Endothelial cell (in vitro differentiated cells): ENCODE measurements around the gene DOCK10. TPM values are rescaled to one million over a fixed set of nuclear protein-coding genes. Genes with fewer than 3 reads are reported as not detected.

Source experiments
- DNase-seq: peaks from one replicate; pipeline ENCODE4 v3.0.0; 2021; ENCODE audit warnings: low spot score
- H3K27ac Mint-ChIP-seq: one replicate; pipeline ENCODE4 v1.8.0; 2021; ENCODE audit warnings: mixed read lengths, inconsistent platforms; ENCODE audit not compliant: unreplicated experiment
- H3K27me3 Mint-ChIP-seq: one replicate; pipeline ENCODE4 v1.8.0; 2021; ENCODE audit warnings: mild to moderate bottlenecking, moderate library complexity, mixed read lengths, inconsistent platforms; ENCODE audit not compliant: unreplicated experiment
- H3K36me3 Mint-ChIP-seq: one replicate; pipeline ENCODE4 v1.8.0; 2021; ENCODE audit warnings: mild to moderate bottlenecking, low read depth, mixed read lengths, inconsistent platforms; ENCODE audit not compliant: unreplicated experiment
- H3K4me1 Mint-ChIP-seq: one replicate; pipeline ENCODE4 v1.8.0; 2021; ENCODE audit warnings: mild to moderate bottlenecking, mixed read lengths, inconsistent platforms; ENCODE audit not compliant: unreplicated experiment
- H3K4me3 Mint-ChIP-seq: one replicate; pipeline ENCODE4 v1.8.0; 2021; ENCODE audit warnings: mild to moderate bottlenecking, mixed read lengths, inconsistent platforms; ENCODE audit not compliant: unreplicated experiment
- H3K9me3 Mint-ChIP-seq: one replicate; pipeline ENCODE4 v1.8.0; 2021; ENCODE audit warnings: mixed read lengths, inconsistent platforms; ENCODE audit not compliant: unreplicated experiment
- total RNA-seq: library from RNA; stranded (reverse); fragmentation: NEBNext Ultra II Directional; extraction: Animal tissue kit (Norgen Biotek cat#: 25700); gene quantifications from one replicate; pipeline ENCODE4 v1.2.1, GENCODE V29; 2021; ENCODE audit not compliant: unreplicated experiment
- TF ChIP-seq, protein P1 (sequence below): fragments of 200-600 bp; sonication (generic); IDR thresholded peaks from one replicate; pipeline ENCODE4 v1.5.0; 2021; ENCODE audit warnings: antibody characterized with exemption; ENCODE audit not compliant: unreplicated experiment

Gene DOCK10
- total RNA-seq, 1 donor from 2014 or later = 7.6 TPM

DNA sequence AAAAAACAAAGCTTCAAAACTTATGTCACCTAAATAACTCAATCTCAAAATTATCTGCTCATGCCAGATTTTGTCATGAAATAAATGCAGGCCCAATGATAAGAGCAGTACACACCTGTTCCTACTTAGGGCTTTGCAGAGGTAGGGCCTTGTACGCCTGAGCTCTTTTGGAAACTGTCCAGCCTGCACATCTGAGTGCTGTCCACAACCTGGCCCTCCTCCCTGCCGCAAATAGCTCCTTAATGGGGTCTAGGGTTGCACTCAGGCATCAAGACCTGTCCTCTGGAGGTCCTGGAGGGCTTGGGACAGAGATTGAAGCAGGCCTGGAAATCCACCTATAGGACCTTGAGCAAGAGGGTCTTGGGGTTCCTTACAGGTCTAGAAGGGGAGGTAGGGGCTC lies 210.7 kb downstream of the DOCK10 start:
- Mint-ChIP-seq H3K4me1 (no peaks in the 10 kb centered on the region), H3K27ac (no peak overlapping the region), H3K36me3 (peaks cover 25% of the 10 kb centered on the region), H3K9me3 (no peaks in the 10 kb centered on the region), H3K27me3 (peaks cover 7% of the 10 kb centered on the region), H3K4me3 (no peak overlapping the region)
- DNase-seq = no peak
- TF ChIP-seq, protein P1, sequence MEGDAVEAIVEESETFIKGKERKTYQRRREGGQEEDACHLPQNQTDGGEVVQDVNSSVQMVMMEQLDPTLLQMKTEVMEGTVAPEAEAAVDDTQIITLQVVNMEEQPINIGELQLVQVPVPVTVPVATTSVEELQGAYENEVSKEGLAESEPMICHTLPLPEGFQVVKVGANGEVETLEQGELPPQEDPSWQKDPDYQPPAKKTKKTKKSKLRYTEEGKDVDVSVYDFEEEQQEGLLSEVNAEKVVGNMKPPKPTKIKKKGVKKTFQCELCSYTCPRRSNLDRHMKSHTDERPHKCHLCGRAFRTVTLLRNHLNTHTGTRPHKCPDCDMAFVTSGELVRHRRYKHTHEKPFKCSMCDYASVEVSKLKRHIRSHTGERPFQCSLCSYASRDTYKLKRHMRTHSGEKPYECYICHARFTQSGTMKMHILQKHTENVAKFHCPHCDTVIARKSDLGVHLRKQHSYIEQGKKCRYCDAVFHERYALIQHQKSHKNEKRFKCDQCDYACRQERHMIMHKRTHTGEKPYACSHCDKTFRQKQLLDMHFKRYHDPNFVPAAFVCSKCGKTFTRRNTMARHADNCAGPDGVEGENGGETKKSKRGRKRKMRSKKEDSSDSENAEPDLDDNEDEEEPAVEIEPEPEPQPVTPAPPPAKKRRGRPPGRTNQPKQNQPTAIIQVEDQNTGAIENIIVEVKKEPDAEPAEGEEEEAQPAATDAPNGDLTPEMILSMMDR = no peak

DNA sequence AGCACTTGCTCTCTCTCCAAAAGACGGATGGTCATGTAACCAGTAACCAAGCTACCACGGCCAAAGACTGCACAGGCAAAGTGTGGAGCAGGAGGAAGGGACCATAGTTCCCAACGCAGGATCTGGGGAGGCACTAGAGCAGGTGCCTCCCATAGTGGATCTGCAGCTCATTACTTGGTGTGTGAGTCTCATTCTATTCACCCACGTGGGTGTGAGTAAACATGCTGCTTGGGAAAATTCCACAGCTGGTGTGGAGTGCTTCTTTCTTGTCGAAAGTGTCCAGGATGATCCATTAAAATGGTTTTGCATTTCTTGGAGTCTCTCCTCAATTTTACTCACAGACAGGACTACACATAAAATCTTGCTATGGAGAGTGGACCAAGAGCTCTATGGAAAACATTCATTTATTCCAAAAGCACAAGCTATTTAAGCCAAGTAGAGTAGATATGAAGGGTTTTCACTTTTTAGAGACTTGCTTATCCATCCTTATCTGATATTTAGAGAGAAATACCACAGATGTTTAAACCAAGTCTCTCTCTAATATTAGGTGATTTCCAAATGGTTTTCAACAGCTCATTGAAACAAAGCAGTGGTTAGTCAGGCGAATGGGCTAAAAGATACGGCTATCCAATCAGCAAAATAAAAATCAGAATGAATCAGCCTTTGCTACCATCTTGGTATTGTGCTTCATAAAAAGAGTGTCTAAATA lies 221.8 kb downstream of the DOCK10 start:
- no peak overlapping the region for H3K27ac Mint-ChIP-seq
- TF ChIP-seq, protein P1 = no peak

DNA sequence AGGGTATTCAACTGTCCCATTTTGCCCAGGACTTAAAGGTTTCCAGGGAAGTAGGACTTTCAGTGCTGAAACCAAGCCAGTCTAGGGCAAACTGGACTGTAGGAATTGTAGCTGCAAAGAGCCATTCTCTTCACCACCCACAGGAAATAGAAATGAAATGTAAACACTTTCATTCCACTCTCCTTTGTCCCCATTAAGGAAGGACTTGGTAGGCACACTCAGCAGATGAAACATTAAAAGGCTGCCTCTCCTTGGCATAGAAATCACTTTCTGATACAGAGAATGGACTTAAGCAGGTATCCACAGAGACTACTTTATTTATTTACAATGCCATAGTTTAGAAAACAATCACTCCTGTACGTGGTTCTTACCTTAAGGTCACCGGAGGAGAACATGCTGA lies 223.2 kb downstream of the DOCK10 start:
- Mint-ChIP-seq H3K36me3 (no peaks in the 10 kb centered on the region), H3K9me3 (no peaks in the 10 kb centered on the region), H3K27me3 (no peaks in the 10 kb centered on the region), H3K4me1 (peaks cover 11% of the 10 kb centered on the region), H3K27ac (no peak overlapping the region), H3K4me3 (no peak overlapping the region)
- DNase-seq = no peak
- TF ChIP-seq, protein P1 = no peak

More for the DNA sequence above, 221.8 kb downstream of the DOCK10 start:
- Mint-ChIP-seq H3K27me3 (no peaks in the 10 kb centered on the region), H3K36me3 (no peaks in the 10 kb centered on the region), H3K4me3 (no peak overlapping the region), H3K4me1 (peaks cover 11% of the 10 kb centered on the region), H3K9me3 (no peaks in the 10 kb centered on the region)
- no peak for DNase-seq

DNA sequence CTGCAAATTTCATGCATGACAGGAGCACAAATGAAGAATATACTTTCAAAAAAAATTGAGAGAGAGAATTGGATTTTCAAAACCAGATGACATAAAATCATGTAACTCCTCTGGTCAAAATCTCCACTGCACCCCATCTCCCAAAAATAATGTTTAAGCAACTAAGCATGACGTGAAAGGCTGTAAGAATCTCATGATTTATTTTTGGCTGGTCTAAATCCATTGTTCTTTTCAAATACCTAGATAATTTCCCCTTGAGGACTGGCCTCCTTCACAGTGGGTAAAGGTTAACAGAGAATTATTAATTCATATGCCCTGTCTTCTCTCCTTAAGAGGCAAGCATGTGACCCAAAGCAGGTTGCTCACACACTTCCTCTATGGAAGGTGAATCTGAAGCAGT lies 224.6 kb downstream of the DOCK10 start:
- Mint-ChIP-seq H3K27me3 (no peaks in the 10 kb centered on the region), H3K4me3 (no peak overlapping the region)

DNA sequence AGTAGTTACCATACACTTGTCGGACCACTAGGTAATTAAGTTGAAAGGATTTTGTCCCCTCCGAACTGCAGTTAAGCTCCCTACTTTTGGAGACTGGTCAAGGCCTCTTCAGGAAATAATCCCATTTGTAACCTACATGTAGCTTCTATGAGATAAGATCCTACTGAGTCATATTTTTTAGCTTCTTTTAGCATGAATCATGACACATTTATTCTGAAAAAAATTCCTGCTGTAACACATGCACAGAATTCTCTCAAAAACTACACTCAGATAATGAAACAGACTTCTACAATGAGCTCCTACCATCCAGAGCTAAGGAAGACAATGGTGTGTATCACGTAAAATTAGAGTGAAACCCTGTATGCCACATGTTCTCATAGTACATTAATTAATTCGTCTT lies 225.5 kb downstream of the DOCK10 start:
- TF ChIP-seq, protein P1 = no peak
- peaks cover 2% of the 10 kb centered on the region for H3K27me3 Mint-ChIP-seq
- H3K9me3 Mint-ChIP-seq = no peaks in the 10 kb centered on the region
- no peak for DNase-seq
- H3K27ac Mint-ChIP-seq = no peak overlapping the region
- H3K36me3 Mint-ChIP-seq = no peaks in the 10 kb centered on the region
- H3K4me1 Mint-ChIP-seq = peaks cover 15% of the 10 kb centered on the region
- no peak overlapping the region for H3K4me3 Mint-ChIP-seq

More for the DNA sequence above, 224.6 kb downstream of the DOCK10 start:
- no peaks in the 10 kb centered on the region for H3K36me3 Mint-ChIP-seq
- TF ChIP-seq, protein P1 = no peak
- H3K9me3 Mint-ChIP-seq = no peaks in the 10 kb centered on the region
- no peak overlapping the region for H3K27ac Mint-ChIP-seq
- DNase-seq = no peak
- peaks cover 11% of the 10 kb centered on the region for H3K4me1 Mint-ChIP-seq
